Stimulated activated effector memory CD8-positive, alpha-beta T cell treated with anti-CD3 and anti-CD28 coated beads, Interleukin-12 subunit alpha, Interleukin-12 subunit beta, amount 100 ng/mL, for 72 hours (primary cell): Measurements from ENCODE around the gene ARL5A.
"Not testable (repeated sequence)": the region's sequence is repeated elsewhere in the genome, so short reads cannot be mapped to it uniquely, and the experiment has no call there.

ENCODE experiments used
- ATAC-seq: fragments of 150-1000 bp; cut with Tn5 transposase; 2 replicates; pipeline ENCODE4 v1.10.0; 2021
- DNase-seq, 2 donors: peaks; one replicate each; pipeline ENCODE4 v3.0.0; 2021 to 2022; ENCODE audit warnings: low spot score in 2 of 2
- H3K27ac Mint-ChIP-seq: one replicate; pipeline ENCODE4 v1.8.0; 2022; ENCODE audit warnings: mild to moderate bottlenecking, mixed read lengths
- H3K36me3 Mint-ChIP-seq: one replicate; pipeline ENCODE4 v1.8.0; 2022; ENCODE audit warnings: mild to moderate bottlenecking, mixed read lengths
- H3K4me1 Mint-ChIP-seq: one replicate; pipeline ENCODE4 v1.8.0; 2022; ENCODE audit warnings: mixed read lengths
- H3K4me3 Mint-ChIP-seq: one replicate; pipeline ENCODE4 v1.8.0; 2022; ENCODE audit warnings: mild to moderate bottlenecking, mixed read lengths
- H3K9me3 Mint-ChIP-seq: one replicate; pipeline ENCODE4 v1.8.0; 2022; ENCODE audit warnings: mixed read lengths

The ARL5A gene

GRCh38 chr2:151817929-151818328, 10.3 kb downstream of the ARL5A start:
- peaks cover 40% of the 10 kb centered on the region for H3K4me1 Mint-ChIP-seq
- peak overlapping the region; percentile 24 for H3K27ac Mint-ChIP-seq
- peaks cover 37% of the 10 kb centered on the region for H3K36me3 Mint-ChIP-seq
- H3K4me3 Mint-ChIP-seq: no peak overlapping the region
- DNase-seq: no peak
- ATAC-seq: no peak
- H3K9me3 Mint-ChIP-seq: no peaks in the 10 kb centered on the region

- peaks cover 48% of the 10 kb centered on the region for H3K36me3 Mint-ChIP-seq
- H3K9me3 Mint-ChIP-seq: no peaks in the 10 kb centered on the region
- DNase-seq (no peak), ATAC-seq (no peak)
- H3K4me3 Mint-ChIP-seq: no peak overlapping the region
- peaks cover 29% of the 10 kb centered on the region for H3K4me1 Mint-ChIP-seq
- H3K27ac Mint-ChIP-seq: peak overlapping the region; percentile 24
Observed at GRCh38 chr2:151816843-151817242, 11.4 kb downstream of the ARL5A start.

- no peaks in the 10 kb centered on the region for H3K9me3 Mint-ChIP-seq
- ATAC-seq: no peak
- H3K27ac Mint-ChIP-seq: no peak overlapping the region
- DNase-seq: no peak
- peaks cover 57% of the 10 kb centered on the region for H3K36me3 Mint-ChIP-seq
- H3K4me3 Mint-ChIP-seq: no peak overlapping the region
- H3K4me1 Mint-ChIP-seq: peaks cover 25% of the 10 kb centered on the region
Observed at GRCh38 chr2:151815821-151816489, 12.3 kb downstream of the ARL5A start.

GRCh38 chr2:151810489-151810888, 17.7 kb downstream of the ARL5A start:
- ATAC-seq (no peak), DNase-seq (no peak)
- peaks cover 5% of the 10 kb centered on the region for H3K4me1 Mint-ChIP-seq
- H3K36me3 Mint-ChIP-seq: peaks cover 56% of the 10 kb centered on the region
- no peaks in the 10 kb centered on the region for H3K9me3 Mint-ChIP-seq
- H3K27ac Mint-ChIP-seq: no peak overlapping the region
- H3K4me3 Mint-ChIP-seq: no peak overlapping the region

- Mint-ChIP-seq H3K9me3 (no peaks in the 10 kb centered on the region), H3K4me3 (no peak overlapping the region), H3K36me3 (peaks cover 41% of the 10 kb centered on the region), H3K4me1 (no peaks in the 10 kb centered on the region), H3K27ac (no peak overlapping the region)
- ATAC-seq: no peak
- no peak for DNase-seq
Observed at GRCh38 chr2:151809073-151809383, 19.2 kb downstream of the ARL5A start.

- ATAC-seq (no peak), DNase-seq (no peak)
- H3K36me3 Mint-ChIP-seq: peaks cover 35% of the 10 kb centered on the region
- no peaks in the 10 kb centered on the region for H3K9me3 Mint-ChIP-seq
- H3K27ac Mint-ChIP-seq: no peak overlapping the region
- no peak overlapping the region for H3K4me3 Mint-ChIP-seq
- H3K4me1 Mint-ChIP-seq: no peaks in the 10 kb centered on the region
Observed at GRCh38 chr2:151808258-151809072, 19.8 kb downstream of the ARL5A start.

GRCh38 chr2:151805961-151806360, 22.3 kb downstream of the ARL5A start:
- no peaks in the 10 kb centered on the region for H3K4me1 Mint-ChIP-seq
- H3K9me3 Mint-ChIP-seq: no peaks in the 10 kb centered on the region
- no peak for DNase-seq
- no peak for ATAC-seq
- no peak overlapping the region for H3K27ac Mint-ChIP-seq
- peaks cover 10% of the 10 kb centered on the region for H3K36me3 Mint-ChIP-seq
- no peak overlapping the region for H3K4me3 Mint-ChIP-seq

- no peaks in the 10 kb centered on the region for H3K4me1 Mint-ChIP-seq
- H3K36me3 Mint-ChIP-seq: peaks cover 4% of the 10 kb centered on the region
Observed at GRCh38 chr2:151805343-151805742, 22.9 kb downstream of the ARL5A start.

GRCh38 chr2:151803811-151804210, 24.4 kb downstream of the ARL5A start:
- Mint-ChIP-seq H3K9me3 (no peaks in the 10 kb centered on the region), H3K4me3 (no peak overlapping the region), H3K36me3 (peaks cover 2% of the 10 kb centered on the region), H3K4me1 (no peaks in the 10 kb centered on the region), H3K27ac (no peak overlapping the region)
- no peak for DNase-seq
- ATAC-seq: no peak

More at GRCh38 chr2:151805343-151805742, 22.9 kb downstream of the ARL5A start:
- Mint-ChIP-seq H3K27ac (no peak overlapping the region), H3K4me3 (no peak overlapping the region), H3K9me3 (no peaks in the 10 kb centered on the region)
- DNase-seq (no peak), ATAC-seq (no peak)

- Mint-ChIP-seq H3K27ac (no peak overlapping the region), H3K4me1 (no peaks in the 10 kb centered on the region), H3K36me3 (peaks cover 14% of the 10 kb centered on the region), H3K9me3 (no peaks in the 10 kb centered on the region), H3K4me3 (no peak overlapping the region)
- DNase-seq (no peak), ATAC-seq (no peak)
Observed at GRCh38 chr2:151802315-151802714, 25.9 kb downstream of the ARL5A start.

GRCh38 chr2:151799886-151800292, 28.3 kb downstream of the ARL5A start:
- Mint-ChIP-seq H3K4me1 (peaks cover 6% of the 10 kb centered on the region), H3K4me3 (no peak overlapping the region), H3K27ac (no peak overlapping the region), H3K9me3 (no peaks in the 10 kb centered on the region), H3K36me3 (peaks cover 14% of the 10 kb centered on the region)
- ATAC-seq (no peak), DNase-seq (no peak)

GRCh38 chr2:151796774-151797173, 31.4 kb downstream of the ARL5A start:
- no peak for DNase-seq
- peaks cover 14% of the 10 kb centered on the region for H3K36me3 Mint-ChIP-seq
- H3K4me1 Mint-ChIP-seq: peaks cover 6% of the 10 kb centered on the region

GRCh38 chr2:151795646-151796240, 32.5 kb downstream of the ARL5A start:
- ATAC-seq (no peak), DNase-seq (no peak)
- Mint-ChIP-seq H3K4me3 (no peak overlapping the region), H3K4me1 (peaks cover 6% of the 10 kb centered on the region), H3K36me3 (peaks cover 14% of the 10 kb centered on the region), H3K27ac (no peak overlapping the region), H3K9me3 (no peaks in the 10 kb centered on the region)

More at GRCh38 chr2:151796774-151797173, 31.4 kb downstream of the ARL5A start:
- H3K9me3 Mint-ChIP-seq: no peaks in the 10 kb centered on the region
- no peak overlapping the region for H3K4me3 Mint-ChIP-seq
- ATAC-seq: no peak
- no peak overlapping the region for H3K27ac Mint-ChIP-seq

- not testable (repeated sequence) for DNase-seq, H3K9me3 Mint-ChIP-seq
Observed at GRCh38 chr2:151794422-151794821, 33.8 kb downstream of the ARL5A start.

GRCh38 chr2:151793123-151793522, 35.1 kb downstream of the ARL5A start:
- ATAC-seq (no peak), DNase-seq (no peak)
- Mint-ChIP-seq H3K4me3 (no peak overlapping the region), H3K27ac (no peak overlapping the region), H3K36me3 (peaks cover 5% of the 10 kb centered on the region), H3K4me1 (peaks cover 6% of the 10 kb centered on the region), H3K9me3 (no peaks in the 10 kb centered on the region)

More at GRCh38 chr2:151794422-151794821, 33.8 kb downstream of the ARL5A start:
- H3K4me3 Mint-ChIP-seq, H3K4me1 Mint-ChIP-seq, H3K27ac Mint-ChIP-seq, ATAC-seq: not testable (repeated sequence)
- H3K36me3 Mint-ChIP-seq: peaks cover 14% of the 10 kb centered on the region

- Mint-ChIP-seq H3K27ac (no peak overlapping the region), H3K4me1 (peaks cover 6% of the 10 kb centered on the region), H3K36me3 (no peaks in the 10 kb centered on the region), H3K9me3 (no peaks in the 10 kb centered on the region), H3K4me3 (no peak overlapping the region)
- DNase-seq (no peak), ATAC-seq (no peak)
Observed at GRCh38 chr2:151792589-151792988, 35.6 kb downstream of the ARL5A start.
